ENCODE data around the gene EIF4E.
"Not testable (repeated sequence)": the region's sequence is repeated elsewhere in the genome, so short reads cannot be mapped to it uniquely, and the experiment has no call there.

Gene EIF4E

GRCh38 chr4:98930311-98930865 is 1.5 kb upstream of the EIF4E start:
- no peak for DNase-seq

- DNase-seq: no peak
These were observed 671 bp upstream of the EIF4E start for GRCh38 chr4:98929341-98930267.

GRCh38 chr4:98928131-98928504 is 815 bp downstream of the EIF4E start:
- peak; percentile 82 for DNase-seq

GRCh38 chr4:98926257-98926656 is 2.7 kb downstream of the EIF4E start:
- not testable (repeated sequence) for DNase-seq

- DNase-seq: no peak
These were observed 7.6 kb downstream of the EIF4E start for GRCh38 chr4:98921292-98921691.

GRCh38 chr4:98919996-98920395 is 8.9 kb downstream of the EIF4E start:
- no peak for DNase-seq

- DNase-seq: not testable (repeated sequence)
These were observed 18.2 kb downstream of the EIF4E start for GRCh38 chr4:98910728-98911127.

- no peak for DNase-seq
These were observed 19.1 kb downstream of the EIF4E start for GRCh38 chr4:98909646-98910401.

GRCh38 chr4:98908703-98909262 is 20.1 kb downstream of the EIF4E start:
- no peak for DNase-seq

GRCh38 chr4:98908182-98908581 is 20.8 kb downstream of the EIF4E start:
- no peak for DNase-seq

GRCh38 chr4:98905839-98906238 is 23.1 kb downstream of the EIF4E start:
- DNase-seq: no peak

GRCh38 chr4:98905297-98905696 is 23.6 kb downstream of the EIF4E start:
- no peak for DNase-seq

GRCh38 chr4:98903963-98904362 is 25.0 kb downstream of the EIF4E start:
- no peak for DNase-seq

- DNase-seq: no peak
These were observed 25.4 kb downstream of the EIF4E start for GRCh38 chr4:98903561-98903960.

- no peak for DNase-seq
These were observed 29.7 kb downstream of the EIF4E start for GRCh38 chr4:98899277-98899676.

- no peak for DNase-seq
These were observed 37.2 kb downstream of the EIF4E start for GRCh38 chr4:98891478-98892337.

- no peak for DNase-seq
These were observed 38.1 kb downstream of the EIF4E start for GRCh38 chr4:98890702-98891455.

- DNase-seq: no peak
These were observed 41.8 kb downstream of the EIF4E start for GRCh38 chr4:98887145-98887544.

- not testable (repeated sequence) for DNase-seq
These were observed 42.6 kb downstream of the EIF4E start for GRCh38 chr4:98886382-98886781.

GRCh38 chr4:98880884-98881283 is 48.0 kb downstream of the EIF4E start:
- DNase-seq: not testable (repeated sequence)

GRCh38 chr4:98879515-98879914 is 49.4 kb downstream of the EIF4E start:
- no peak for DNase-seq

- DNase-seq: no peak
These were observed 55.9 kb downstream of the EIF4E start for GRCh38 chr4:98873059-98873458.
